Measurements from ENCODE around the gene RPRD1B.

The RPRD1B gene

GRCh38 chr20:38126146-38126921, 92.8 kb downstream of the RPRD1B start:
- no peak for DNase-seq

DNA sequence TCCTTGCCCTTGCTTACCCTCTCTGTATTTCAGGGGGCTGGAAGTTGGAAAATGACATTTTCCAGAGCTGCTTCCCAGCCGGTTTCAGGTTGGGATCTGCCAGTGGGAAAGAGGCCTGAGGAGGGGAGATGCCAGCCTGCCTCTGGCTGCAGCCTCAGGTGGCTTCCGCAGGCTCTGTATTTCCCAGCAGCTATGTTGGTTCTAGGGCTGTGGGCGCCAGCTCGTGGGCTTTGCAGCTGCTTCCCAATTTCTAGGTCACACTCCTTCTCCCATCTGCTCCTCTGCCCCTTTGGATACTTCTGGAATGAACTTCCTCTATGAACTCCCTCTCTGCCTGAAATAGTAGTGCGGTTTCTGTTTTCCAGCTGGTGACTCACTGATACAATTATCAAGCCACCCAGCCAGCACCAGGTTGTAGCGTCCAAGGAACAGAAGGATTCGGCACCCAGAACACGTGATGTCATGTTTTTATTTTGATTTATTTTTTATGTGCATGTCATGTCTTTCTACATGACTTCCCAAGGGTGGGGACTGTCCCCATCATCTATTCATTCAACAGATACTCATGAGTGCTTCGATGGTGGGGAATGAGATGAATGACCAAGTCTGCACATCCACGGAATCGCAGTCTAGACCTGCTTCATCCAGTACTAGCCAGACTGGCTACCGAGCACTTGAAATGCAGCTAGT, 93.5 kb downstream of the RPRD1B start:
- DNase-seq = peak; percentile 74

GRCh38 chr20:38127920-38128528, 94.5 kb downstream of the RPRD1B start:
- DNase-seq = no peak

GRCh38 chr20:38128691-38129090, 95.1 kb downstream of the RPRD1B start:
- no peak for DNase-seq

DNA sequence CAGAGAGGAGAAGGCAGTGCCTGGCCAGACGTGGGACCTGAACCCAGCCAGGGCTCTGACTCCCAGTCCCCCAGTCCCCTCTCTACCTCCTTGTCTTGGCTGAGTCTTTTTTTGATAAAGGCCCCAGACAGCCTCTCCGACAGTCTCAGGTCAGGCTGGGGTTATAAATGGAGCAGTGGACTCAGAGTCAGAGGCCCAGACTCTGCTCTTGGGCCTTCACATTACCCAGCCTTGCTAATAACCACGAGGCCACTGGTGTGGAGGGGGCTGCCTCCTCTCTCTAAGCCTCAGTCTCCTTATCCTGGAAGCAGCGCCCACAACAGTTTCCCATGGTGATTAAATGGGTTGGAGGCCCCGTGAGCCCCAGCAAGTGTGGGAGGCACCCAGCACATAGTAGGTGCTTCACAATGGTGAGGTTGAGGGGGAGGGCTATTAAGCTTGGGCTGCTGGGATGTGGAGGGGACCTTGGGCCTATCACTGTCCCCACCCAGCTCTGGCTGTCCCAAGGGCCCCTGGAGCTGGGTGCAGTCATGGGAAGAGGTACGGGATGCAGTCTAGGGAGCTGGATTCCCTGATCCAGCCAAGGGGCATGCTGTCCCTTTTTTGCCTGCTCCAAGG, 95.8 kb downstream of the RPRD1B start:
- no peak for DNase-seq

DNA sequence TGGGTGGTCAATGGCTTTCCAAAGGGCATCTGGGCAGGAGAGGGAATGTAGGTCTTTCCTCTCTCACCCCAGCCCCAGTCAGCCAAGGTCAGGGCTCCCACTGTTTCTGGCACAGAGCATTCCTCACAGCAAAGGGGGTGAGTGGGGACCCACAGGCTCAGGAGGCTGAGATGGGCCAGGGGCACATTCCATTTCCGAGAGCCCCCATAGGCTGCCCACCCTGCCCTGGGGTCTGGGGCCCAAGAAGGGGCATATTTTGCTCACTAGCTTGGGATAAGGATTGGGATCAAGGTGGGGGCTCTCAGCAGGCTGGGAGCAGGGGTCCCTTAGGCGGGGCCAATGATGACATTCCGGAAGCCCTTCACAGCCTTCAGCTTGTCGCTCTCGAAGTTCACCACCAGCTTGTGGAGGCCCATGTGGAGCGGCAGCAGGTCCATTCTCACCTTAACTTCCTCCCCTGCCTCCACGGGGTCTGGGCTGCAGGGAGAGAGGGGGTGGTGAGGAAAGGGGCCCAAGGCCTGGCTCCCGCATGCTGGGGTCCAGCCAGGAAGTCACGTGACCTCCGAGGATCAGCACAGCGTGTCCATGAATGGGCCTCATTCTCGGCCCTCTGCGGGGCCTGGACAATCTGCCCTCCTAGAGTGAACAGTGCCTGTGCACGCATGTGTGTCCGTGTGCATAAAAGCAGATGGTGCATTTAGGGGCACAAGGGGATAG, 96.5 kb downstream of the RPRD1B start:
- DNase-seq = no peak

DNA sequence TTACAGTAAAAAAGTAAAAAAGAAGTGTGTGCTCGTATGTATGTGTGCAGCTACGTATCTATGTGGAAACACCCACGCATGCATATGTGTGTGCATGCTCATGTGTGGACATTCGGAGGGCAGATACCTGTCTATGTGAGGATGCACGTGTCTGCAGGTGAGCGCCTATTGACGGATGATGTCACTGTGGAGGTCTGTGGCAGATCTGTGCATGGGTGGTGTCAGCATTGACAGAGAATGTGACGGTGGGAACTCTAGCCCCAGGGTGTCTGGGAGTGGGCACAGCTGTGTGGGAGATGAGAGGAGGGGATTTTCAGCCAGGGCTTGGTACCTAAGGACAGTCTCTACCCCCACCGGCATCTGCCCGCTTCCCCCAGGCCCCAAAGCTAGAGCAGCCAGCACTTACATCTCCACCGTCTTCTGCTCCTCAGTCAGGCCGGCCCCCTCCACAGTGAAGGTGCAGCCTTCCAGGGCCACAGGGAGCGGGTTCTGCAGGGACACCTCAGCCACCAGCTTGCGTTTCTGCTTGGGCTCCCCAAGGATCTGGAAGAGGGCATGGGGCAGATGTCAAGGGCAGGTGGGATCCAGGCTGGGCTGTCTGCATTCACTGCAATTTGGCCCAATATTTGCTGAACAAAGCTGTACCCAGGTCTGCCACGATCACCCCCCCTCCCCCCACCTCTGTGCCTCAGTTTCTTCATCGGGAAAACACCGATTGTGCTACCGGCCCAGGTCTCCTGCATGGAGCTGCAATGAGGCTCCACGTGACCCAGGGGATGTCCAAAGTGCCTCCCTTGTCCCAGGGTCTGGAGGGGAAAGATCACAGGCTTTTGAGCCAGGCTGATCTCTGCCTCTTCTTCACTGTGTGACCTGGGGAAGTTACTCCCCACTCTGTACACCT, 97.4 kb downstream of the RPRD1B start:
- no peak for DNase-seq

GRCh38 chr20:38131588-38132121, 98.1 kb downstream of the RPRD1B start:
- no peak for DNase-seq

DNA sequence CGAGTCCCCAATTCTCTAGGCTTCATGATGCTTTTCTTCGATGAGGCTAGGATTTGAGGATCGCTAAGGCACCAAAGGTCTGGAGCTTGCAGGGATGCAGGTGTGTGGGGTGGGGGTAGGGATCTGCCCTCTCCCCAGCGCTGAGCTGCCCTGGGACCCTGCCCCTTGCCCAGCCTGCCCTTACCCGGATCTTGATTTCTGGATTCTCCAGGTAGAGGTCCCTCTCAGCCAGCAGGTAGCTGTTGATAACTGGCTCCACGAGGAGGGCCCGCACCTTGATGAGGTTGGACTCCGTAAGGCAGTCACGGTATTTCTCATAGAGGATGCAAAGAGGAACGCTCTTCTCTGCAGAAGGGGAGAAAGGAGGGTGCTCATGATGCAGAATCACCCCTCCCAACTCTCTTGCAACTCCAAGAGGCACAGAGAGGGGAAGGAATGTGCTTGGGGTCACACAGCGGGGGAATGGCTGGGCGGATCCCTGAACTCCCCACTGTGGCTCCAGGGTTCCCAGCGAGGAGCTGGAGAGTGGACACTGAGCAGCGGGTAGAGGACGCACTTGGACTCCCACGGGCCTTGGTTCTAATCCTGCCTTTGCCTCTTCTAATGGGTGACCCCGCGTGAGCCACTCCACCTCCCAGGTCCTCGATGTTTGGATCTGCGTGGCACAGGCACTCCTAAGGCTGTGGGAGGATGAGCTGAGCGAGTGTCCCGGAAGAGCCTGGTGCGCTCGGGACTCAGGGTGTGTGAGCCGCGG, 98.8 kb downstream of the RPRD1B start:
- DNase-seq = no peak

DNA sequence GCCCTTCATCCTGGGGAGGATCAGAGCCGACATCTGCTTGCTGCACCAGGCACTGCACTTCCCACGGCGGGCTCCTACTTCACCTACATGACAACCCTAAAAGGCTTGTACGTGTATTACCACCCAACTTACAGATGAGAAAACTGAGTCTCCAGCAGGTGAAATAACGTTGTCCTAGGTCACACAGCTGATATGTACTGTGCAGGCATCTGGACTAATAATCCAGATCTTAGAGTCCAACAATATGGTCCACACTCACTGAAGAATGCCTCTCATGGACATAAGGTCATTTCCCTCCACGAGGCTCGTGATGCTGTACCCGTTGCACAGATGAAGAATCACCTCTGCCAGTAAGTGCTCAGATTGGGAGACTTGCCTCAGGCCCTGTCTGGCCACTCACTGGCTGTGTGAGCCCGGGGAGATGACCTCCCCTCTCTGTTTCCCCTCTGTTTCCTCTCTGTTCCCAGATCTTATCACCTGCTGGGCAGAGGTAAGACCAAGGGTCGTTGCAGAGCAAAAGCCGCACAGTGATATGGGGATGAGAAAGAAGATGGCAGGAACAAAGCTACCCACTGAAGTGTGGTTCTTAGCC, 99.5 kb downstream of the RPRD1B start:
- no peak for DNase-seq

GRCh38 chr20:38133680-38134426, 100.3 kb downstream of the RPRD1B start:
- no peak for DNase-seq

- no peak for DNase-seq
These were observed 101.1 kb downstream of the RPRD1B start for GRCh38 chr20:38134427-38135270.

- no peak for DNase-seq
These were observed 101.7 kb downstream of the RPRD1B start for GRCh38 chr20:38135271-38135650.

DNA sequence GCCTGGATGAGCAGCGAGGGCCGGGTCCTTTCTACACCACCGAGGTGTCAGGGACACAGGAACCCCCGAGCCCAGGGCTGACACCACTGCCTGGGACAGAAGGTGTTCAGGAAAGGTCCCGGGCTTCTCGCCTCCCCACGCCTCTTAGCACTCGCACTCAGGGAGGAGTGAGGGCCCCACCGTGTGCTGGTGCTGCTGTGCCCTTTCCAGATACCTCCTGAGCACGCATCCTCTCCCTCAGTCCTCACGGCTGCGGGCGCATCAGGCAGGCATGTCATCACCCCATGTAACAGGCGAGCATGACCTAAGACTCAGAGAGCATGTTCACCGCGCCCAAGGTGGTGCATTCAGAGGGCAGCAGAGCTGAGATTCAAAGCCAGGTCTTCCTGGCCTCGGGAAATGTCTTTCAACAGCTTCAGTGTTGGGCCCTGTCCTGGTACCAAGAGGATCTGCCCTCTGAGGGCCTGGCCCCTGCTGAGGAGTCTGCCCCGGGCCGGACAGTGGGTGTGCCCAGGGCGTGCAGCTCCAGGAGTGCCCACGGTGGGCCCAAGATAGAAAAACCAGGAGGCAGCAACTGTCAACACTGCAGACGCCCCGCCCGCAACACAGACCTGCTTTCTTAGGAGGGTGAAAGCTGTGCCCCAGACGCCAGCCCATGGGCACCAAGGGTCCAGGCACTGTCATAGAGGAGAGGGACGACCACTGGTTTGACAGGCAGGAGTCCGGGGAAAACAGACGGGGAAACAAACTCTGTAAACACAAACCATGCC, 102.3 kb downstream of the RPRD1B start:
- DNase-seq = no peak

GRCh38 chr20:38136421-38137245, 103.1 kb downstream of the RPRD1B start:
- no peak for DNase-seq

- DNase-seq = no peak
These were observed 104.0 kb downstream of the RPRD1B start for GRCh38 chr20:38137441-38138037.

Data from DMS153 (cell line).